ENCODE results near the gene MFAP4. TPM values are rescaled to one million over a fixed set of nuclear protein-coding genes. Genes with fewer than 3 reads are reported as not detected.

The MFAP4 gene
- total and polyA plus RNA-seq, 7 donors, result 5.8 to 44.5 (median 8.9) TPM

- WGBS, 3 donors, result 89 to 92% (median 89%) methylated on average over 6 to 7 of the region's 7 CpGs
Measured at GRCh38 chr17:19371259-19372010, 15.6 kb downstream of the MFAP4 start.

GRCh38 chr17:19370493-19370960, 16.5 kb downstream of the MFAP4 start:
- no peak for TF ChIP-seq CTCF (IDR thresholded peaks at IDR 0.05)
- Histone ChIP-seq H3K4me1 (no peaks in the 10 kb centered on the region), H3K27ac (no peak overlapping the region), H3K9me3 (no peaks in the 10 kb centered on the region), H3K4me3 (no peak overlapping the region), H3K36me3 (ENCODE audit: insufficient read depth in 1 of 2, low read depth in 1 of 2) (no peaks in the 10 kb centered on the region), H3K27me3 (ENCODE audit: insufficient read depth in 3 of 3, low read length in 2 of 3) (no peaks in the 10 kb centered on the region)
- WGBS, 3 donors, result 61 to 75% (median 72%) methylated on average over 7 of the region's 7 CpGs
- intact Hi-C loops (cut with DNase I), result no loop called here
- ATAC-seq (peak in 3 of 4 donors; percentile 34 to 55 (median 36)), DNase-seq (peak in 1 of 2 donors; percentile 68)

More at GRCh38 chr17:19371259-19372010, 15.6 kb downstream of the MFAP4 start:
- no peak for DNase-seq
- Histone ChIP-seq H3K4me1 (no peaks in the 10 kb centered on the region), H3K9me3 (no peaks in the 10 kb centered on the region), H3K27me3 (ENCODE audit: insufficient read depth in 3 of 3, low read length in 2 of 3) (no peaks in the 10 kb centered on the region), H3K36me3 (ENCODE audit: insufficient read depth in 1 of 2, low read depth in 1 of 2) (no peaks in the 10 kb centered on the region), H3K27ac (no peak overlapping the region), H3K4me3 (no peak overlapping the region)
- ATAC-seq, result no peak
- intact Hi-C loops (cut with DNase I), result no loop called here
- no peak for TF ChIP-seq CTCF (IDR thresholded peaks at IDR 0.05)

- ATAC-seq (peak in 2 of 4 donors; percentile 30 to 41), DNase-seq (no peak)
- TF ChIP-seq CTCF (IDR thresholded peaks at IDR 0.05), result no peak
- no peaks in the 10 kb centered on the region for H3K4me1 ChIP-seq
- WGBS, 3 donors, result 69 to 79% (median 77%) methylated on average over 12 of the region's 12 CpGs
- no peak overlapping the region for H3K4me3 ChIP-seq
- intact Hi-C loops (cut with DNase I), result loop anchor here in 1 of 2 donors (10.0 kb wide), 1 partner anchor 395 kb away; no protein-coding TSS in a partner anchor
- no peak overlapping the region for H3K27ac ChIP-seq
- H3K9me3 ChIP-seq, result no peaks in the 10 kb centered on the region
- H3K36me3 ChIP-seq (ENCODE audit: insufficient read depth in 1 of 2, low read depth in 1 of 2), result no peaks in the 10 kb centered on the region
- H3K27me3 ChIP-seq (ENCODE audit: insufficient read depth in 3 of 3, low read length in 2 of 3), result no peaks in the 10 kb centered on the region
Measured at GRCh38 chr17:19369846-19370492, 17.0 kb downstream of the MFAP4 start.

- Histone ChIP-seq H3K36me3 (ENCODE audit: insufficient read depth in 1 of 2, low read depth in 1 of 2) (no peaks in the 10 kb centered on the region), H3K27ac (no peak overlapping the region), H3K4me3 (no peak overlapping the region), H3K4me1 (no peaks in the 10 kb centered on the region), H3K9me3 (no peaks in the 10 kb centered on the region), H3K27me3 (ENCODE audit: insufficient read depth in 3 of 3, low read length in 2 of 3) (no peaks in the 10 kb centered on the region)
- 90 to 91% (median 91%) methylated on average over 16 of the region's 16 CpGs for WGBS, 3 donors
- intact Hi-C loops (cut with DNase I), result loop anchor here in 1 of 2 donors (10.0 kb wide), 1 partner anchor 396 kb away; no protein-coding TSS in a partner anchor
- TF ChIP-seq CTCF (IDR thresholded peaks at IDR 0.05), result no peak
- DNase-seq (no peak), ATAC-seq (no peak)
Measured at GRCh38 chr17:19369107-19369778, 17.7 kb downstream of the MFAP4 start.

Measured in psoas muscle (tissue), 8 donors.